Esophagus muscularis mucosa (tissue), 4 donors: Measurements from ENCODE around the gene DBR1. TPM values are rescaled to one million over a fixed set of nuclear protein-coding genes. Genes with fewer than 3 reads are reported as not detected.

ENCODE experiments used
- DNase-seq: peaks from one replicate; pipeline ENCODE4 v3.0.0-alpha.2; 2017; ENCODE audit errors: extremely low spot score
- H3K27ac ChIP-seq, 4 donors: fragments of 200-600 bp; sonication (generic); replicated peaks in 1 of 4; 1 replicate in 3 of 4; 2 replicates in 1 of 4; pipeline ENCODE4 v1.5.1; 2016 to 2019; ENCODE audit warnings: mild to moderate bottlenecking in 1 of 4
- H3K27me3 ChIP-seq, 4 donors: fragments of 200-600 bp; sonication (generic); one replicate each; pipeline versions ENCODE4 v1.5.1 to v1.6.0; 2016 to 2019
- H3K36me3 ChIP-seq, 4 donors: fragments of 200-600 bp; sonication (generic); one replicate each; pipeline ENCODE4 v1.5.1; 2016 to 2019
- H3K4me1 ChIP-seq, 4 donors: fragments of 200-600 bp; sonication (generic); one replicate each; pipeline ENCODE4 v1.5.1; 2016 to 2019
- H3K4me3 ChIP-seq, 4 donors: fragments of 200-600 bp; sonication (generic); 1 replicate in 2 of 4; 2 replicates in 2 of 4; pipeline ENCODE4 v1.5.1; 2016 to 2019; ENCODE audit warnings: mild to moderate bottlenecking in 4 of 4, moderate library complexity in 1 of 4
- H3K9me3 ChIP-seq, 4 donors: fragments of 200-600 bp; sonication (generic); 1 replicate in 3 of 4; 2 replicates in 1 of 4; pipeline ENCODE4 v1.5.1; 2016 to 2019
- EP300 ChIP-seq: sonication (generic); formaldehyde crosslinking; IDR thresholded peaks from one replicate; pipeline ENCODE4 v1.6.1; 2017; ENCODE audit warnings: antibody characterized with exemption
- POLR2A ChIP-seq: fragments of 450-650 bp; IDR thresholded peaks from one replicate; pipeline ENCODE4 v1.6.1; 2017; ENCODE audit warnings: antibody characterized with exemption, moderate library complexity, mild to moderate bottlenecking, low read depth
- POLR2AphosphoS5 ChIP-seq, 2 donors: sonication (generic); formaldehyde crosslinking; IDR thresholded peaks; one replicate each; pipeline ENCODE4 v1.6.1; 2017; ENCODE audit warnings: antibody characterized with exemption in 2 of 2
- WGBS: methylation state at CpG from one replicate; pipeline ENCODE4 v1.1.5; 2018; 5-methylcytosine and 5-hydroxymethylcytosine counted together
- intact Hi-C: fragments of 100-400 bp; cut with DNase I; formaldehyde crosslinking; loops from one replicate; pipeline ENCODE4 v1.15.1; 2023
- total RNA-seq, 4 donors: library from RNA; depleted of rRNA; stranded (reverse); fragments of >200 nt; gene quantifications; one replicate each; pipeline versions ENCODE4 v1.1.0 to v1.2.1, GENCODE V29; 2016
- TF ChIP-seq, protein P1 (sequence below), 3 experiments: fragments of 200-600 bp in 2 of 3; fragments of 450-650 bp in 1 of 3; sonication (generic) in 2 of 3; IDR thresholded peaks; one replicate each; pipeline ENCODE4 v1.5.1; 2017 to 2019; ENCODE audit warnings: antibody characterized with exemption in 3 of 3, mild to moderate bottlenecking in 2 of 3, moderate library complexity in 1 of 3

DBR1 gene
- total RNA-seq, 4 donors from 2014 or later, result 10.4 to 12.7 (median 11.7) TPM

DNA sequence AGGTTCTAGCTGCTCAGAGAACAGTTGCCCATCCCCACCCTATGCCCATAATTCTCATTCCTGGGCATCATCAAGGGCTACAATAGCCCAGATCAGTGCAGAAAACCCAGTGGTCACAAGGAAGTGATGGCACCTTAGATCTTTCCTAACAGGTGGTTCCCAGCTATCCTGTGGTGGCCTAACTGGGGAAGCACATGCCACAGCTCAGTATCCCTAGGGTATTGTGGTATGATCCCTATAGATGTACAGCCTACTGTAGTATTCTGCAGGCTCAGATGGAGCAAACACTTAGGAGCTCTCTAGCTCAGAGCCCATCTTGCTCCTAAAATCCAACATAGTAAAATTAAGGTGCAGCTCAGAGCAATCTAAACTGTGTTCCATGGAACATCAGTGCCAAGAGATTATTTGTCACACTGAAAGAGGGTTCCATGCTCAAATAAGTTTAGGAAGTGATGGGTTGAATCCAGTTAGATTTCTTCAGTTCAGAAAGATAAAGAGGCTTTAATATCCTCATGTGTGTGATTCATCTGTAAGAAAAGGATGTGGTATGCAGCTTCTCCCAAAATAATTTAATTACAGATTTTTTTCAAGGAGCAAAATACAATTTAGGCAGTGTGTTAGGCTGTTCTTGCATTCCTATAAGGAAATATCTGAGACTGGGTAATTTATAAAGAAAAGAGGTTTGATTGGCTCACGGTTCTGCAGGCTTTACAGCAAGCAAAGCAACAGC lies 46.9 kb downstream of the DBR1 start:
- Histone ChIP-seq H3K4me1 (peaks cover 0 to 15% (median 0%) of the 10 kb centered on the region in 4 donors), H3K27me3 (no peaks in the 10 kb centered on the region), H3K36me3 (no peaks in the 10 kb centered on the region), H3K9me3 (no peaks in the 10 kb centered on the region), H3K27ac (no peak overlapping the region), H3K4me3 (no peak overlapping the region)
- TF ChIP-seq EP300 (no peak), POLR2A (no peak), POLR2AphosphoS5 (IDR thresholded peaks at IDR 0.05) (no peak)
- TF ChIP-seq, protein P1, sequence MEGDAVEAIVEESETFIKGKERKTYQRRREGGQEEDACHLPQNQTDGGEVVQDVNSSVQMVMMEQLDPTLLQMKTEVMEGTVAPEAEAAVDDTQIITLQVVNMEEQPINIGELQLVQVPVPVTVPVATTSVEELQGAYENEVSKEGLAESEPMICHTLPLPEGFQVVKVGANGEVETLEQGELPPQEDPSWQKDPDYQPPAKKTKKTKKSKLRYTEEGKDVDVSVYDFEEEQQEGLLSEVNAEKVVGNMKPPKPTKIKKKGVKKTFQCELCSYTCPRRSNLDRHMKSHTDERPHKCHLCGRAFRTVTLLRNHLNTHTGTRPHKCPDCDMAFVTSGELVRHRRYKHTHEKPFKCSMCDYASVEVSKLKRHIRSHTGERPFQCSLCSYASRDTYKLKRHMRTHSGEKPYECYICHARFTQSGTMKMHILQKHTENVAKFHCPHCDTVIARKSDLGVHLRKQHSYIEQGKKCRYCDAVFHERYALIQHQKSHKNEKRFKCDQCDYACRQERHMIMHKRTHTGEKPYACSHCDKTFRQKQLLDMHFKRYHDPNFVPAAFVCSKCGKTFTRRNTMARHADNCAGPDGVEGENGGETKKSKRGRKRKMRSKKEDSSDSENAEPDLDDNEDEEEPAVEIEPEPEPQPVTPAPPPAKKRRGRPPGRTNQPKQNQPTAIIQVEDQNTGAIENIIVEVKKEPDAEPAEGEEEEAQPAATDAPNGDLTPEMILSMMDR (IDR thresholded peaks at IDR 0.05), result no peak
- WGBS, result 95% methylated on average over 1 of the region's 1 CpG
- intact Hi-C loops, result no loop called here
- DNase-seq, result peak; percentile 45

DNA sequence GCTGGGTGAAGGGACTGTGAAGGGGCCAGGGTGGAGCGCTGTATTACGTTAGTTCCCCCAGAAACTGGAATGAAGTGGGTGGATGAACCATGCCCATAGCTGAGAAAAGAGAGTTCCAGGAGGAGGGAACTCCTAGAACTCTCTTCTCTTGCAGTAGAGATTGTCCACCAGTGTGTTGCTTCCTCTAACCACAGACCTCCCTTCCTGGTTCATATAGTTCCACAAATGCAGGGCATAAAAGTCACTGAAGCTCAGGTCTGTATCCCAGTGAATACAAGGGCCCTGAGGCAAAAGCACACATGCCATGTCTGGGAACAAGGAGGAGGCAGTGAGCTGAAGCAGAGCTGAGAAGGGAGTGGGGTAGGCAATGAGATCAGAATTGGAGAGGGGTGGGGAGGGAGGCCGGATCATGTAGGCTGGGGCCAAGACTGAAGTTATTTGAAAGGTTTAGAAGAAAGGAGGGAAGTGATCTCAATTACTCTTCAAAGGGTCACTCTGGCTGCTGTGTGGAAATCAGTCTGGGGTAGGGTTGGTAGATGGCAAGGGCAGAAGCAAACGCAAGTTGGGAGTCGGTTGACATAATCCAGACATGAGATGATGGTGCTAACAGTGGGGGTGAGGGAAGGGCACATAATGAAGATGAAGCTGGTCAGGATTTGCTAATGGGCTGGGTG lies 49.0 kb downstream of the DBR1 start:
- peak overlapping the region in 1 of 4 donors; percentile 35 for H3K27ac ChIP-seq
- 53% methylated on average over 5 of the region's 5 CpGs for WGBS

DNA sequence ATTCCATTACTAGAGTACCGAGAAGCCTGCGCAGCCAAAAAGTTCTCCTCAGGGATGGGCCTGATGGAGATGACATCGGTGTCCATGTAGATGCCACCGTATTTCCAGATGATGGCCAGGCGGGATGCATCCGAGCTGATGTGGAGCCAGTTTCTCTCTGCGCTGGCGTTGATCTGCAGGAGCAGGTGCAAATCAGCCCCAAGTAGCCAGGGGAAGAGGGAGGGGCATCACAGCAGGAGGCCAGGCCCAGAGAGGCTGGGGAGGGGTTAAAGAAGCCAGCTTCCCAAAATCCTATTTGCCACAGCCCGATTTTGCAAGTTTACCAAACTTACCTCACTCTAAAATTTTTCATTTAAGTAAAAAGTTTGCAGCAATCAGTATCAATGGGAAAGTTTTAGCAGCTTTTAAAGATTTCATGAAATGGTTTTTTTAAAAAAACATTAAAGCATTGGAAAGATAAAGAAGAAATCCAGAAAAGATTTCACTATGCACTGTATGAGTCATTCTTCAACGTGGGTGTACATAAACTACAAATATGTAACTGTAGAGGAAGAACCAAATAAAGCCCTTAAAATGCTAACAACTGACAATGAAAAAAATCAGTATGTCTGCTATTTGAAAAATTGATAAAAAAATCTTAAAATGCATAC lies 49.9 kb downstream of the DBR1 start:
- 76% methylated on average over 10 of the region's 10 CpGs for WGBS

More for the DNA sequence above, 49.0 kb downstream of the DBR1 start:
- intact Hi-C loops, result no loop called here
- H3K9me3 ChIP-seq, result no peaks in the 10 kb centered on the region
- no peak overlapping the region for H3K4me3 ChIP-seq
- H3K4me1 ChIP-seq, result peaks cover 0 to 15% (median 0%) of the 10 kb centered on the region in 4 donors
- TF ChIP-seq, protein P1 (IDR thresholded peaks at IDR 0.05), result no peak
- TF ChIP-seq POLR2A, result no peak
- TF ChIP-seq EP300, result no peak
- no peak for TF ChIP-seq POLR2AphosphoS5 (IDR thresholded peaks at IDR 0.05)
- no peaks in the 10 kb centered on the region for H3K36me3 ChIP-seq
- DNase-seq, result peak; percentile 89
- no peaks in the 10 kb centered on the region for H3K27me3 ChIP-seq

DNA sequence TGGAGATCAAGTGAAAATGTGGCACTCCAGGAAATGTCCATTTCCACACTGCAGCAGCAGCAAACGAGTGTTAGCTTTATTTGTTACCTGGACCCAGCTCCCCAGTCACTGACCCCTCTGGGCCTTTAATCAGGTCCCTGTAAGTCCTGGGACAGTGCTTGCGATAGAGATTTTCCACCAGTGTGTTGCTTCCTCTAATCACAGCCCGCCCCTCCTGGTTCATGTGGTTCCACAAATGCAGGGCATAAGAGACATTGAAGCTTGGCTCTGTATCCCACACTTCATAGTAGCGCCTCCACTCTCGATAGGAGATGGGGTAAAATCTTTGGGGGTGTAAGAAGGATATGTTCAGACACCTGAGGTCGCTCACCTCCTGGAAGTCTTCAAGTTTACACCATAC lies 50.5 kb downstream of the DBR1 start:
- H3K9me3 ChIP-seq, result no peaks in the 10 kb centered on the region
- 90% methylated on average over 6 of the region's 6 CpGs for WGBS
- no peaks in the 10 kb centered on the region for H3K36me3 ChIP-seq
- peaks cover 0 to 15% (median 2%) of the 10 kb centered on the region in 4 donors for H3K4me1 ChIP-seq
- H3K4me3 ChIP-seq, result no peak overlapping the region
- intact Hi-C loops, result no loop called here
- H3K27me3 ChIP-seq, result no peaks in the 10 kb centered on the region
- TF ChIP-seq POLR2A, result no peak
- no peak for TF ChIP-seq POLR2AphosphoS5 (IDR thresholded peaks at IDR 0.05)
- TF ChIP-seq, protein P1 (IDR thresholded peaks at IDR 0.05), result no peak
- no peak for TF ChIP-seq EP300
- H3K27ac ChIP-seq, result no peak overlapping the region
- DNase-seq, result peak; percentile 37

More for the DNA sequence above, 49.9 kb downstream of the DBR1 start:
- DNase-seq, result no peak
- Histone ChIP-seq H3K36me3 (no peaks in the 10 kb centered on the region), H3K4me1 (peaks cover 0 to 15% (median 0%) of the 10 kb centered on the region in 4 donors), H3K9me3 (no peaks in the 10 kb centered on the region), H3K4me3 (no peak overlapping the region), H3K27me3 (no peaks in the 10 kb centered on the region), H3K27ac (peak overlapping the region in 1 of 4 donors; percentile 35)
- no peak for TF ChIP-seq POLR2AphosphoS5 (IDR thresholded peaks at IDR 0.05)
- TF ChIP-seq, protein P1 (IDR thresholded peaks at IDR 0.05), result no peak
- TF ChIP-seq POLR2A, result no peak
- TF ChIP-seq EP300, result no peak
- intact Hi-C loops, result no loop called here
